Fibroblast of mammary gland (primary cell): ENCODE data around the gene DLEU7.

ENCODE experiments used
- DNase-seq: peaks from one replicate; pipeline ENCODE4 v3.0.0-alpha.2; 2010; ENCODE audit warnings: low read depth
- H3K4me3 ChIP-seq: 2 replicates; pipeline ENCODE4 v1.5.1; 2011; ENCODE audit warnings: low read depth, mild to moderate bottlenecking, low read length, moderate library complexity; ENCODE audit not compliant: control insufficient read depth
- TF ChIP-seq, protein P1 (sequence below): conservative IDR thresholded peaks from 2 replicates; pipeline ENCODE4 v1.5.1; 2011; ENCODE audit warnings: low read depth, low read length, inconsistent platforms; ENCODE audit not compliant: control insufficient read depth, insufficient read depth

The DLEU7 gene

DNA sequence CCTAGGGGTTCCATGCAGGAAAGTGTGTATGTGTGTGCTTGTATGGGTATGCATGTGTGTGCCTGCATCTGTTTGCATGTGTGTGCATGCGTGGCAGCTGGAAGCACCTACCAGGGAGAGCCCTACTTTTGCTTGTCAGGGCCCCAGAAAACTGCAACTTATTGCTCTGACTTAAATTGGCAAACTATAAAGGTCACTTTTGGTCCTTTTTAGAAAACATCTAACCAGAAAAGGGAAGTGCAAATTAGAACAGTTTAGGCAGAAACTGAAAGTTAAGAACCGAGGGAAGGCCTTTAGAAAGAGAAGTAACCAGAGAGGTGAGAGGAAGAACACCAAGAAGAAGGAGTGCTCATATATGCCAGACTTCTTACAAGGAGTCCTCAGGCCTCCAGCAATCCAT is 32.5 kb downstream of the DLEU7 start:
- no peak for DNase-seq
- TF ChIP-seq, protein P1, sequence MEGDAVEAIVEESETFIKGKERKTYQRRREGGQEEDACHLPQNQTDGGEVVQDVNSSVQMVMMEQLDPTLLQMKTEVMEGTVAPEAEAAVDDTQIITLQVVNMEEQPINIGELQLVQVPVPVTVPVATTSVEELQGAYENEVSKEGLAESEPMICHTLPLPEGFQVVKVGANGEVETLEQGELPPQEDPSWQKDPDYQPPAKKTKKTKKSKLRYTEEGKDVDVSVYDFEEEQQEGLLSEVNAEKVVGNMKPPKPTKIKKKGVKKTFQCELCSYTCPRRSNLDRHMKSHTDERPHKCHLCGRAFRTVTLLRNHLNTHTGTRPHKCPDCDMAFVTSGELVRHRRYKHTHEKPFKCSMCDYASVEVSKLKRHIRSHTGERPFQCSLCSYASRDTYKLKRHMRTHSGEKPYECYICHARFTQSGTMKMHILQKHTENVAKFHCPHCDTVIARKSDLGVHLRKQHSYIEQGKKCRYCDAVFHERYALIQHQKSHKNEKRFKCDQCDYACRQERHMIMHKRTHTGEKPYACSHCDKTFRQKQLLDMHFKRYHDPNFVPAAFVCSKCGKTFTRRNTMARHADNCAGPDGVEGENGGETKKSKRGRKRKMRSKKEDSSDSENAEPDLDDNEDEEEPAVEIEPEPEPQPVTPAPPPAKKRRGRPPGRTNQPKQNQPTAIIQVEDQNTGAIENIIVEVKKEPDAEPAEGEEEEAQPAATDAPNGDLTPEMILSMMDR: no peak
- H3K4me3 ChIP-seq: no peak overlapping the region

DNA sequence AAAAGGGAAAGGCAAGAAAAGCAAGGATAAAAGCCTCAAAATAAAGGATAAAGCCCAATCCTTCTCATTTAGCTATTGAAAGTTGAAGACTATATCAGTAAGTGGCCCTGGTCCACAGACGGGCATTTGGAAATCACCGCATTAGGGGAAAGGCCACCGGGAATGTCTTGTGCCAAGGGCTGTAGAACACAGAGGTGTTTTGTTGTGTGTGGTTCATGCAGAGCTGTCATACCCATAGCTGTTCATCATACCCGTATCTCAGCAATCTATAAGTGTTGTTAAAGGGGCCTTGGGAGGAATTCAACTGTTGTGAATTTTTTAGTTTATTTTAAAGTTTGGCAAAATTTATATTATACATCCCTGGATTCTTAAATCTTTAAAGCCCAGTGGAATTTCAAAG is 33.0 kb downstream of the DLEU7 start:
- TF ChIP-seq, protein P1: no peak
- no peak for DNase-seq
- no peak overlapping the region for H3K4me3 ChIP-seq

DNA sequence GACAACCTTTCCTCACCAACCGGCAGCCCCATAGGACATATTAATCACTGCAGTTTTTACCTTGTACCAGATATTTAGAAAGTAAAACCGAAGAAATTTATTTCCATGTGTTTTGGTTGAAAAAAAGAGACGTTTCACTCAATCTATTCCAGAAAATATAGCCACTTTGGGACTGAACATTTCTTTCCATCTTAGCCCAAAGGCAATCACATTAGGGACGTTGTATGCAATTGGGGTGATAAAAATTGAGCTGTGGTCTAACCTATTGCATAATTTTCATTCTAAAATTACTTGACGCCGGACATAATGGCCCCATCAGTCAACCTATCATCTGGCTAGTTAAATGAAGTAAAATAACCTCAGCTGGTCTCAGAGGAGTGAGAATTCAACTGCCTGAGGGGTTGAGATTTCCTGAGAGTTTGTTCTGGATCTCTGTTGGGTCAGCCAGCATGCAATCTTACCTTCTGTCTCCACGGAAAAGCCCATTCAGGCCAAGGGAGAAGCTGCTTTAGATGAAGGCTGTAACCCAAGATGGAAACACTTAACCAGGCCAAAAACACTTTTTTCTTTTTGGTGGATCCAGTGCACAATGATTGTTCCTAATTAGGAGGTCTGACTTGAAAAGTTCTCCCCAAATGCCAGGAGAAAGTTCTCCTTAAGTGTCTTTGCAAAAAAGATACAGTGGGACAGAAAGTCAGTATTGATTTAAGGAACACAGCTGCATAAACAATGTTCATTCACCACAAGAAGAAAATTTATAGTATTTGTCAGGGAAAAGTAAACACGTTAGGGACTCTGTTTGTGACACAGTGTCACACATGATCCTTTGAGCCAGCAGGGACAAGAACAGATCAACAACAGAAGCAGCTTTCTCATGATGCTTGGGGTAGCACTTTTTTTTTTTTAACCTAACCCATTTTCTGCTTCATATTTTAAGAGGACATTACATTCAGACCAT is 34.1 kb downstream of the DLEU7 start:
- TF ChIP-seq, protein P1: no peak
- H3K4me3 ChIP-seq: no peak overlapping the region
- no peak for DNase-seq

DNA sequence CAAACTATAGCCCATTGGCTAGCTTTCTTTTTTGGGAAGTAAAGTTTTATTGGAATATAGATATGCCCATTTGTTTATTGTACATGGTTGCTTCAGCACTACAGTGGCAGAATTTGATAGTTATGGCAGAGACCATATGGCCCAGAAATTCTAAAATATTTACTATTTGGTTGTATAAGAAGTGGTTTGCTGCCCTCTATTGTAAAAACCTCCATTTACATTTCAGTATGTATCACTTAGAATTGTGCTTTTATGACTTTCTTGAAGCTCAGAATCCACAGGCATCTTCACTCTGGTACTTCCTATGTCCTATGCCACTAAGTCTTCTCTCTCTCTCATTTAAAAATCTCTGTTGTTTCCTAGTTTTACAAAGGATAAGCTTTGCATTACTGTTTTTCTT is 37.7 kb downstream of the DLEU7 start:
- TF ChIP-seq, protein P1: no peak
- DNase-seq: peak; percentile 32

DNA sequence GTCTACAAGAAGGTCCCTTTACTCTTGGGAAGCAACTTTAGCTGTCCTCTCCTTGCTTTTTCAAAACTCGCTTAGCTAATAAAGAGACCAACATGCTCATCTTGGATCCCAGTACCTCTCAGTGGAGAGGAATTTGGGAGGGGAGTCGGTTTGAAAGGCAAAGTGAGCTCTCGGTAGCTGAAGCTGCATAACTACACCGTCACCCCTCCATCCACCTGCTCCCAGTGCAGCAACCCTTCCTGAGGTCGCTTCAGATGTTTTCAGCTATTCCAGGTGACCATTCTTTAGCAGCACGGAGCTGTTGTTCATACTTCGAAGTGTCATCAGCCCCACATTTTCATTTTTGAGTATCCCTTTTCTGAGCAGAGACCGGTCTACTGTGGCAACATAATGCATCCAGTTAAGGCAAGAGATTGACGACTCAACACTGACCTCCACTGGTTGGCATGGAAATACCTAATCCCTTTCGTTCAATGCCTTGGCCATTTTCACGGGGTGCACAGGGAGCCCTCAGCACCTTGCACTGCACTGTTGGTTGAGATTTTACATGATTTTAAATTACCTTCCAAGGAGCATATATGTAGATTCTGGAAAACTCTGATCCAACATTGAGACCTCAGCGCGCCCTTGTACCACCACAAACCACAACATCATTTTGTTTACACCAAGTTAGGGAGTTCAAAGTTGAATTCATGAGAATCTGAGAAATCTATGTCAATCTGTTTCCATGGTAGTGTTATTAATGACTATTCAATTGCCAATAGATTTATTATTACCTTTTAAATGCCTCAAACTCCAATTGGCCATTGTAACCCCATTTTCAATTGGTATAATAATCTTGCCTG is 42.2 kb downstream of the DLEU7 start:
- TF ChIP-seq, protein P1: peak; percentile 84
- H3K4me3 ChIP-seq: no peak overlapping the region
- peak; percentile 79 for DNase-seq

More for the DNA sequence above, 37.7 kb downstream of the DLEU7 start:
- H3K4me3 ChIP-seq: no peak overlapping the region

DNA sequence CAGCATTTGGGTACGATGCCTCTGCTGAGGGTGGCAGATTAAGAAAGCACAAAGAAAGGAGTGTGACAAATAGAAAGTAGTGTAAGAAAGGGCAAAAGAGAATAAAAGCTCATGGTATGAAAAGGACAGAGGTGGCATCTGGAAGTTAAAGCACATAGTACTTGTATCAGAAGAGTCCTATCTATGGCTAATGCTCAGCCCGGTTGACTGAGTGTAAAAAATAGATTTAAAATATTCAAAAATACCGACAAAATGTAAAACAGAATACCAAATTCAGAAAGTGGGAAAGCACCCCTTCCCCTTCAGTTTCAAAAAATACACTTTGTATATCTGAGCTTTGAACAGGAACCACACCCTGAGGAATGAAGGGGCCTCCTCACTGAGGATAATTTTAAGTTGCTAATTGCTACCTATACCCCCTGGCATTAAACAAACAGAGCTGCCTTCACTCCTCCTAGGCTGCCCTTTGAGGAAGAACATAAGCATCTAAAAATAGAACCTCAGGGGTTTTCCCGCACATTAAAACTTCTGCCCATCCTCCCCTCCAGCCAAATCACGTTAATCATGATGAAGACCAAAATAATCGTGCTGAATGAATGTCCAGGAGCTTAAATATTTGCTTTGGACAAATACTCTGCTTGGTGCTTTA is 43.3 kb downstream of the DLEU7 start:
- TF ChIP-seq, protein P1: no peak
- no peak for DNase-seq
- H3K4me3 ChIP-seq: no peak overlapping the region
